CD4-positive, alpha-beta T cell treated with Interleukin-17A for 4 hours (primary cell): ENCODE measurements around the gene NDST3.
"Not testable (repeated sequence)": the region's sequence is repeated elsewhere in the genome, so short reads cannot be mapped to it uniquely, and the experiment has no call there.

Experiments
- DNase-seq: peaks from one replicate; pipeline ENCODE4 v3.0.0-alpha.2; 2020; ENCODE audit warnings: mixed read lengths

NDST3 gene

GRCh38 chr4:118190903-118191302 is 156.6 kb downstream of the NDST3 start:
- DNase-seq, result no peak

GRCh38 chr4:118193421-118193820 is 159.1 kb downstream of the NDST3 start:
- DNase-seq, result no peak

- no peak for DNase-seq
These were observed 172.3 kb downstream of the NDST3 start for GRCh38 chr4:118206627-118207026.

- DNase-seq, result no peak
These were observed 178.8 kb downstream of the NDST3 start for GRCh38 chr4:118213101-118213500.

- no peak for DNase-seq
These were observed 181.5 kb downstream of the NDST3 start for GRCh38 chr4:118215826-118216225.

GRCh38 chr4:118221227-118221800 is 187.0 kb downstream of the NDST3 start:
- no peak for DNase-seq

GRCh38 chr4:118224243-118224829 is 190.1 kb downstream of the NDST3 start:
- no peak for DNase-seq

GRCh38 chr4:118225511-118225910 is 191.2 kb downstream of the NDST3 start:
- DNase-seq, result no peak

- no peak for DNase-seq
These were observed 192.2 kb downstream of the NDST3 start for GRCh38 chr4:118226311-118227010.

- no peak for DNase-seq
These were observed 201.4 kb downstream of the NDST3 start for GRCh38 chr4:118235566-118236120.

GRCh38 chr4:118237531-118237930 is 203.2 kb downstream of the NDST3 start:
- no peak for DNase-seq

- DNase-seq, result no peak
These were observed 215.6 kb downstream of the NDST3 start for GRCh38 chr4:118249890-118250289.

GRCh38 chr4:118254368-118254767 is 220.1 kb downstream of the NDST3 start:
- no peak for DNase-seq

GRCh38 chr4:118259111-118259510 is 224.8 kb downstream of the NDST3 start:
- DNase-seq, result no peak

GRCh38 chr4:118260309-118260708 is 226.0 kb downstream of the NDST3 start:
- no peak for DNase-seq

- no peak for DNase-seq
These were observed 229.8 kb downstream of the NDST3 start for GRCh38 chr4:118264096-118264495.

GRCh38 chr4:118265312-118266144 is 231.2 kb downstream of the NDST3 start:
- peak; percentile 38 for DNase-seq

- DNase-seq, result not testable (repeated sequence)
These were observed 231.8 kb downstream of the NDST3 start for GRCh38 chr4:118266145-118266496.

GRCh38 chr4:118268780-118269179 is 234.5 kb downstream of the NDST3 start:
- DNase-seq, result no peak

GRCh38 chr4:118270492-118270891 is 236.2 kb downstream of the NDST3 start:
- DNase-seq, result no peak

- no peak for DNase-seq
These were observed 237.5 kb downstream of the NDST3 start for GRCh38 chr4:118271788-118272187.

GRCh38 chr4:118273642-118274041 is 239.4 kb downstream of the NDST3 start:
- DNase-seq, result no peak

- no peak for DNase-seq
These were observed 242.3 kb downstream of the NDST3 start for GRCh38 chr4:118276580-118276979.
